ENCODE results near the gene GNAQ. TPM values are rescaled to one million over a fixed set of nuclear protein-coding genes. Genes with fewer than 3 reads are reported as not detected.

Gene GNAQ
- total and polyA plus RNA-seq, 2 of the 13 experiments (the other 11 are each of a cell fraction or from before 2014, with no cell fraction given), result 16.5 to 17.7 TPM

- TF ChIP-seq AHDC1 (CRISPR knock-in tag; IDR thresholded peaks at IDR 0.05; ENCODE audit: borderline replicate concordance), result peak; percentile 43; the same call in 1 of the 2 replicates
- no peak for TF ChIP-seq E2F1 (CRISPR knock-in tag; IDR thresholded peaks at IDR 0.05)
- no peak for TF ChIP-seq KLF6 (CRISPR knock-in tag; IDR thresholded peaks at IDR 0.05)
- no peak for TF ChIP-seq ZKSCAN5 (CRISPR knock-in tag; IDR thresholded peaks at IDR 0.05)
- no peak for TF ChIP-seq ZNF570 (CRISPR knock-in tag; IDR thresholded peaks at IDR 0.05; ENCODE audit: borderline replicate concordance)
- TF ChIP-seq NFKBIZ (CRISPR knock-in tag; IDR thresholded peaks at IDR 0.05), result no peak
- no peak for TF ChIP-seq THAP9 (CRISPR knock-in tag; IDR thresholded peaks at IDR 0.05; ENCODE audit: borderline replicate concordance)
- TF ChIP-seq ZBTB7A (CRISPR knock-in tag; IDR thresholded peaks at IDR 0.05), result no peak
- no peak for TF ChIP-seq HNF1B (CRISPR knock-in tag; IDR thresholded peaks at IDR 0.05)
- peak in 1 of 2 experiments; percentile 56; a peak in 1 of 4 replicates for TF ChIP-seq EP300 (IDR thresholded peaks at IDR 0.05; ENCODE audit: low read depth in 2 of 2, low read length in 2 of 2)
- no peak for TF ChIP-seq EP300 (CRISPR knock-in tag; IDR thresholded peaks at IDR 0.05; ENCODE audit: borderline replicate concordance)
- no peak for TF ChIP-seq ZBTB20 (CRISPR knock-in tag; IDR thresholded peaks at IDR 0.05; ENCODE audit: borderline replicate concordance, low read depth)
- no peak for TF ChIP-seq ZNF18 (CRISPR knock-in tag; IDR thresholded peaks at IDR 0.05; ENCODE audit: insufficient replicate concordance)
- TF ChIP-seq FOXO1 (CRISPR knock-in tag; IDR thresholded peaks at IDR 0.05), result no peak
- TF ChIP-seq ATM (IDR thresholded peaks at IDR 0.05; ENCODE audit: borderline replicate concordance), result no peak
- no peak for TF ChIP-seq ZBTB21 (CRISPR knock-in tag; IDR thresholded peaks at IDR 0.05)
These were observed 179.6 kb downstream of the GNAQ start (continued) for GRCh38 chr9:77851882-77852595.

All from HepG2 (cell line).